GM18907 (cell line): ENCODE results near the gene GPATCH2.
"Not testable (repeated sequence)": the region's sequence is repeated elsewhere in the genome, so short reads cannot be mapped to it uniquely, and the experiment has no call there.

ENCODE experiments used
- ATAC-seq: cut with Tn5 transposase; IDR thresholded peaks from one replicate; pipeline ENCODE4 v1.9.1; 2021; ENCODE audit warnings: mild to moderate bottlenecking, moderate library complexity; ENCODE audit not compliant: unreplicated experiment

GPATCH2 gene

GRCh38 chr1:217456261-217456660 lies 174.6 kb downstream of the GPATCH2 start:
- no peak for ATAC-seq

- no peak for ATAC-seq
These were observed 177.1 kb downstream of the GPATCH2 start for GRCh38 chr1:217453816-217454215.

- no peak for ATAC-seq
These were observed 181.5 kb downstream of the GPATCH2 start for GRCh38 chr1:217449370-217449769.

GRCh38 chr1:217443845-217444244 lies 187.0 kb downstream of the GPATCH2 start:
- no peak for ATAC-seq

- no peak for ATAC-seq
These were observed 193.5 kb downstream of the GPATCH2 start for GRCh38 chr1:217437376-217437775.

- no peak for ATAC-seq
These were observed 195.7 kb downstream of the GPATCH2 start for GRCh38 chr1:217435204-217435603.

- no peak for ATAC-seq
These were observed 197.2 kb downstream of the GPATCH2 start for GRCh38 chr1:217433664-217434063.

- ATAC-seq = no peak
These were observed 198.6 kb downstream of the GPATCH2 start for GRCh38 chr1:217432339-217432738.

- no peak for ATAC-seq
These were observed 199.5 kb downstream of the GPATCH2 start for GRCh38 chr1:217431395-217431794.

GRCh38 chr1:217425422-217425821 lies 205.5 kb downstream of the GPATCH2 start:
- ATAC-seq = no peak

GRCh38 chr1:217419194-217419551 lies 211.7 kb downstream of the GPATCH2 start:
- no peak for ATAC-seq

GRCh38 chr1:217418269-217419193 lies 212.4 kb downstream of the GPATCH2 start:
- ATAC-seq = no peak

- no peak for ATAC-seq
These were observed 213.5 kb downstream of the GPATCH2 start for GRCh38 chr1:217417363-217417762.

GRCh38 chr1:217407534-217408001 lies 223.3 kb downstream of the GPATCH2 start:
- ATAC-seq = no peak

- no peak for ATAC-seq
These were observed 227.7 kb downstream of the GPATCH2 start for GRCh38 chr1:217403026-217403720.

GRCh38 chr1:217402301-217402700 lies 228.6 kb downstream of the GPATCH2 start:
- no peak for ATAC-seq

GRCh38 chr1:217393896-217394295 lies 237.0 kb downstream of the GPATCH2 start:
- no peak for ATAC-seq

GRCh38 chr1:217392441-217392840 lies 238.4 kb downstream of the GPATCH2 start:
- ATAC-seq = no peak

- peak; percentile 85 for ATAC-seq
These were observed 241.0 kb downstream of the GPATCH2 start for GRCh38 chr1:217389895-217390294.

- no peak for ATAC-seq
These were observed 242.3 kb downstream of the GPATCH2 start for GRCh38 chr1:217388522-217389065.

- not testable (repeated sequence) for ATAC-seq
These were observed 249.1 kb downstream of the GPATCH2 start for GRCh38 chr1:217381773-217382172.

- not testable (repeated sequence) for ATAC-seq
These were observed 251.1 kb downstream of the GPATCH2 start for GRCh38 chr1:217379804-217380203.
